HEK293 (cell line): Measurements from ENCODE around the gene WSCD2.

Experiments used
- CTCF ChIA-PET: fragments of 350-600 bp; formaldehyde crosslinking; extraction: SDS; loops from one replicate; lab custom pipeline; 2021; ENCODE audit warnings: antibody characterized with exemption; lab: Yijun Ruan, JAX
- POLR2A ChIA-PET: fragments of 300-600 bp; formaldehyde crosslinking; extraction: SDS; loops from one replicate; lab custom pipeline; 2020; ENCODE audit warnings: antibody characterized with exemption, inconsistent platforms; lab: Yijun Ruan, JAX
- H3K27ac ChIP-seq: fragments of 200-500 bp; sonication (Bioruptor generic); 2 replicates; pipeline ENCODE4 v1.5.1; 2014; ENCODE audit warnings: low read depth, low read length, control low read depth, inconsistent platforms; ENCODE audit errors: extremely low read depth
- H3K36me3 ChIP-seq, 2 experiments: fragments of 200-500 bp in 1 of 2; sonication (Bioruptor generic) in 1 of 2; 1 replicate in 1 of 2; 2 replicates in 1 of 2; pipeline ENCODE4 v1.5.1; 2014 to 2017; ENCODE audit warnings: inconsistent platforms in 2 of 2, low read length in 2 of 2; ENCODE audit not compliant: control insufficient read depth in 2 of 2, insufficient read depth in 1 of 2
- H3K4me1 ChIP-seq: fragments of 200-500 bp; sonication (Bioruptor generic); 2 replicates; pipeline ENCODE4 v1.5.1; 2014; ENCODE audit warnings: mild to moderate bottlenecking, low read length, inconsistent platforms; ENCODE audit not compliant: control insufficient read depth, insufficient read depth
- H3K4me3 ChIP-seq: 2 replicates; pipeline ENCODE4 v1.5.1; 2011; ENCODE audit warnings: low read depth, mild to moderate bottlenecking, control low read depth, low read length, moderate library complexity
- H3K9me3 ChIP-seq: fragments of 200-500 bp; sonication (Bioruptor generic); 2 replicates; pipeline ENCODE4 v1.5.1; 2014; ENCODE audit warnings: low read depth, low read length, inconsistent platforms; ENCODE audit not compliant: control insufficient read depth, insufficient read depth
- GLIS1 ChIP-seq: fragments of 450-650 bp; formaldehyde crosslinking; IDR thresholded peaks from 2 replicates; pipeline ENCODE4 v1.5.1; 2016; ENCODE audit warnings: missing biosample characterization, missing genetic modification characterization
- KLF7 ChIP-seq: fragments of 450-650 bp; formaldehyde crosslinking; IDR thresholded peaks from 2 replicates; pipeline ENCODE4 v1.5.1; 2016; ENCODE audit warnings: missing biosample characterization, missing genetic modification characterization, borderline replicate concordance
- SP7 ChIP-seq: fragments of 450-650 bp; formaldehyde crosslinking; IDR thresholded peaks from 2 replicates; pipeline ENCODE4 v1.5.1; 2016; ENCODE audit warnings: missing biosample characterization, missing genetic modification characterization
- ZFP3 ChIP-seq: fragments of 450-650 bp; formaldehyde crosslinking; IDR thresholded peaks from 2 replicates; pipeline ENCODE4 v1.5.1; 2016; ENCODE audit warnings: low read depth, missing biosample characterization, missing genetic modification characterization
- ZNF146 ChIP-seq: fragments of 450-650 bp; formaldehyde crosslinking; IDR thresholded peaks from 2 replicates; pipeline ENCODE4 v1.5.1; 2016; ENCODE audit warnings: missing biosample characterization, missing genetic modification characterization
- ZNF214 ChIP-seq: fragments of 450-650 bp; formaldehyde crosslinking; IDR thresholded peaks from 2 replicates; pipeline ENCODE4 v1.5.1; 2017; ENCODE audit warnings: missing biosample characterization, mild to moderate bottlenecking, missing genetic modification characterization, borderline replicate concordance
- ZNF341 ChIP-seq: fragments of 450-650 bp; formaldehyde crosslinking; IDR thresholded peaks from 2 replicates; pipeline ENCODE4; 2016; ENCODE audit warnings: low read depth, missing biosample characterization, missing genetic modification characterization
- ZNF585B ChIP-seq: fragments of 450-650 bp; formaldehyde crosslinking; IDR thresholded peaks from 2 replicates; pipeline ENCODE4 v1.5.1; 2016; ENCODE audit warnings: missing biosample characterization, missing genetic modification characterization
- TF ChIP-seq, protein P1 (sequence below): fragments of 450-650 bp; formaldehyde crosslinking; IDR thresholded peaks from 2 replicates; pipeline ENCODE4 v1.5.1; 2016; ENCODE audit warnings: missing biosample characterization, missing genetic modification characterization
- TF ChIP-seq, protein P2 (sequence below): fragments of 450-650 bp; formaldehyde crosslinking; IDR thresholded peaks from 2 replicates; pipeline ENCODE4 v1.5.1; 2016; ENCODE audit warnings: missing biosample characterization, missing genetic modification characterization
- TF ChIP-seq, protein P3 (sequence below): fragments of 450-650 bp; formaldehyde crosslinking; optimal IDR thresholded peaks from 2 replicates; pipeline ENCODE3; 2016; ENCODE audit warnings: missing biosample characterization, mild to moderate bottlenecking, missing genetic modification characterization
- TF ChIP-seq, protein P4 (sequence below): fragments of 450-650 bp; formaldehyde crosslinking; IDR thresholded peaks from 2 replicates; pipeline ENCODE4 v1.5.1; 2016; ENCODE audit warnings: missing biosample characterization, missing genetic modification characterization, low read depth

WSCD2 gene

DNA sequence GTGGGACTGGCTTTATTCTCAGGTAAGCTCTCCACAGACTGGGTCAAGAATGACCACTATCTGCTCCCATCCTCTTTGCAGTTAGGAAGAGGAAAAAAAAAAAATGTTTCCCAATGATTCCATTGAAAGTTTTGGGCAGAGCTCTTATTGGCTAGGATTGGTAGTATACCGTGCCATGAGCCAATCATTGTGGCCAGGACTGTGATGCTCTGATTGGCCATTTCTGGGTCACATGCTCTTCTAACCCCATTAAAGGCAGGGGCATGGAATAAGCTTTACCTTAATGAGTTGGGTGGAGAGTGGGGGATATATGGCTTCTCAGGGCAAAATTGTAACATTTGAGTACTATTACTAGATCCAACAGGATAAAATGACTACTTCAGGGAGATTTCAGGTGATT is 49.4 kb upstream of the WSCD2 start:
- POLR2A ChIA-PET = no interaction called here
- TF ChIP-seq ZNF585B (tag by site-specific recombination) (no peak), KLF7 (no peak)
- TF ChIP-seq, protein P1, sequence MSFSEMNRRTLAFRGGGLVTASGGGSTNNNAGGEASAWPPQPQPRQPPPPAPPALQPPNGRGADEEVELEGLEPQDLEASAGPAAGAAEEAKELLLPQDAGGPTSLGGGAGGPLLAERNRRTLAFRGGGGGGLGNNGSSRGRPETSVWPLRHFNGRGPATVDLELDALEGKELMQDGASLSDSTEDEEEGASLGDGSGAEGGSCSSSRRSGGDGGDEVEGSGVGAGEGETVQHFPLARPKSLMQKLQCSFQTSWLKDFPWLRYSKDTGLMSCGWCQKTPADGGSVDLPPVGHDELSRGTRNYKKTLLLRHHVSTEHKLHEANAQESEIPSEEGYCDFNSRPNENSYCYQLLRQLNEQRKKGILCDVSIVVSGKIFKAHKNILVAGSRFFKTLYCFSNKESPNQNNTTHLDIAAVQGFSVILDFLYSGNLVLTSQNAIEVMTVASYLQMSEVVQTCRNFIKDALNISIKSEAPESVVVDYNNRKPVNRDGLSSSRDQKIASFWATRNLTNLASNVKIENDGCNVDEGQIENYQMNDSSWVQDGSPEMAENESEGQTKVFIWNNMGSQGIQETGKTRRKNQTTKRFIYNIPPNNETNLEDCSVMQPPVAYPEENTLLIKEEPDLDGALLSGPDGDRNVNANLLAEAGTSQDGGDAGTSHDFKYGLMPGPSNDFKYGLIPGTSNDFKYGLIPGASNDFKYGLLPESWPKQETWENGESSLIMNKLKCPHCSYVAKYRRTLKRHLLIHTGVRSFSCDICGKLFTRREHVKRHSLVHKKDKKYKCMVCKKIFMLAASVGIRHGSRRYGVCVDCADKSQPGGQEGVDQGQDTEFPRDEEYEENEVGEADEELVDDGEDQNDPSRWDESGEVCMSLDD (tag by site-specific recombination) = no peak

DNA sequence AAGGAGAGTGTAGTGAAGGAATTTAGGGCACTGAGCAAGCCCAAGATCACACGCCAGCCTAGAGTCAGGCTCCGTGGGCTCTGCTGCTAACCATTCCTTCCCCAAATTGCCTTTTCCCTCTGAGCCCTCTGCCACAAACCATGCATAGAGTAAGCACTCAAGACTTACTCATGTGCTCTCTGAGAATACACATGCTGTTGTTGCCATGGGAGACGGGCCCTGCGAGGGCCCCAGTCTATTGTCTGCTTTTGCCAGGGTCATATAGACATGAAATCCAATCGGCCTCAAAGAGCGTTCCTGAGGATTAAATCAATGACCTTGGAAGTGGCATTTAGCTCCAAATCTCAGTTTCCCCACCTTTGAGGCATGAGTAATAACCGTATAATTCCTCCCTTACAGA is 48.7 kb upstream of the WSCD2 start:
- Histone ChIP-seq H3K4me3 (no peak overlapping the region), H3K36me3 (no peaks in the 10 kb centered on the region), H3K9me3 (no peaks in the 10 kb centered on the region; the same call in 1 of the 2 replicates), H3K27ac (no peak overlapping the region), H3K4me1 (no peaks in the 10 kb centered on the region)
- POLR2A ChIA-PET = no interaction called here
- TF ChIP-seq, protein P2, sequence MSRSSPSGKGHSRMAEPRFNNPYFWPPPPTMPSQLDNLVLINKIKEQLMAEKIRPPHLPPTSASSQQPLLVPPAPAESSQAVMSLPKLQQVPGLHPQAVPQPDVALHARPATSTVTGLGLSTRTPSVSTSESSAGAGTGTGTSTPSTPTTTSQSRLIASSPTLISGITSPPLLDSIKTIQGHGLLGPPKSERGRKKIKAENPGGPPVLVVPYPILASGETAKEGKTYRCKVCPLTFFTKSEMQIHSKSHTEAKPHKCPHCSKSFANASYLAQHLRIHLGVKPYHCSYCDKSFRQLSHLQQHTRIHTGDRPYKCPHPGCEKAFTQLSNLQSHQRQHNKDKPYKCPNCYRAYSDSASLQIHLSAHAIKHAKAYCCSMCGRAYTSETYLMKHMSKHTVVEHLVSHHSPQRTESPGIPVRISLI = no peak
- TF ChIP-seq, protein P3, sequence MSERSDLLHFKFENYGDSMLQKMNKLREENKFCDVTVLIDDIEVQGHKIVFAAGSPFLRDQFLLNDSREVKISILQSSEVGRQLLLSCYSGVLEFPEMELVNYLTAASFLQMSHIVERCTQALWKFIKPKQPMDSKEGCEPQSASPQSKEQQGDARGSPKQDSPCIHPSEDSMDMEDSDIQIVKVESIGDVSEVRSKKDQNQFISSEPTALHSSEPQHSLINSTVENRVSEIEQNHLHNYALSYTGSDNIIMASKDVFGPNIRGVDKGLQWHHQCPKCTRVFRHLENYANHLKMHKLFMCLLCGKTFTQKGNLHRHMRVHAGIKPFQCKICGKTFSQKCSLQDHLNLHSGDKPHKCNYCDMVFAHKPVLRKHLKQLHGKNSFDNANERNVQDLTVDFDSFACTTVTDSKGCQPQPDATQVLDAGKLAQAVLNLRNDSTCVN (tag by site-specific recombination) = no peak
- TF ChIP-seq ZNF146 (tag by site-specific recombination) (no peak), SP7 (no peak), ZFP3 (tag by site-specific recombination) (no peak), ZNF341 (tag by site-specific recombination) (no peak)
- TF ChIP-seq, protein P4, sequence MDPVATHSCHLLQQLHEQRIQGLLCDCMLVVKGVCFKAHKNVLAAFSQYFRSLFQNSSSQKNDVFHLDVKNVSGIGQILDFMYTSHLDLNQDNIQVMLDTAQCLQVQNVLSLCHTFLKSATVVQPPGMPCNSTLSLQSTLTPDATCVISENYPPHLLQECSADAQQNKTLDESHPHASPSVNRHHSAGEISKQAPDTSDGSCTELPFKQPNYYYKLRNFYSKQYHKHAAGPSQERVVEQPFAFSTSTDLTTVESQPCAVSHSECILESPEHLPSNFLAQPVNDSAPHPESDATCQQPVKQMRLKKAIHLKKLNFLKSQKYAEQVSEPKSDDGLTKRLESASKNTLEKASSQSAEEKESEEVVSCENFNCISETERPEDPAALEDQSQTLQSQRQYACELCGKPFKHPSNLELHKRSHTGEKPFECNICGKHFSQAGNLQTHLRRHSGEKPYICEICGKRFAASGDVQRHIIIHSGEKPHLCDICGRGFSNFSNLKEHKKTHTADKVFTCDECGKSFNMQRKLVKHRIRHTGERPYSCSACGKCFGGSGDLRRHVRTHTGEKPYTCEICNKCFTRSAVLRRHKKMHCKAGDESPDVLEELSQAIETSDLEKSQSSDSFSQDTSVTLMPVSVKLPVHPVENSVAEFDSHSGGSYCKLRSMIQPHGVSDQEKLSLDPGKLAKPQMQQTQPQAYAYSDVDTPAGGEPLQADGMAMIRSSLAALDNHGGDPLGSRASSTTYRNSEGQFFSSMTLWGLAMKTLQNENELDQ = no peak
- CTCF ChIA-PET = interaction anchor here (0.5 kb wide), 1 partner anchor 34 kb away, joined by 3 read pairs; no protein-coding TSS in a partner anchor

More for the DNA sequence above, 49.4 kb upstream of the WSCD2 start:
- H3K36me3 ChIP-seq = no peaks in the 10 kb centered on the region
- H3K9me3 ChIP-seq = no peaks in the 10 kb centered on the region; the same call in 1 of the 2 replicates
- H3K4me3 ChIP-seq = no peak overlapping the region
- no peak overlapping the region for H3K27ac ChIP-seq
- CTCF ChIA-PET = no interaction called here
- no peaks in the 10 kb centered on the region for H3K4me1 ChIP-seq

DNA sequence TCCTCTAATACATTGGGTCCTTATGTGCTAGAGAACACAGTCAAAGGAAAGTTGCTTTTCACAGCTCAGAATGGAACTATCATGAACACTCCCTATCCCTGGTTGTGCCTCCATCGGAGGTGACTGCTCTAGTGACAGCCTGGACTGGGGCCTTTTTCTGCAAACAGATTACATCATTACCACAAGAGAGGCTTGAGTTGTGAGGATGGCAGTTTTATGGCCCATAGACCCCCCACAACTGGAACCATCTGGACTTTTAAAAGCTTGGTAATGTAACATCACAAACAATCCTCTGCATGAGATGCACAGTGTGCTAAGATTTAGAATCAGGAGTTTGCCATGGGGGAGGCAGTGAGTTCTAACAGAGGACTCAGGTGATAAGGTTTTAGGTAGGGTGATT is 46.6 kb upstream of the WSCD2 start:
- Histone ChIP-seq H3K9me3 (no peaks in the 10 kb centered on the region; the same call in 1 of the 2 replicates), H3K36me3 (no peaks in the 10 kb centered on the region), H3K27ac (no peak overlapping the region), H3K4me1 (no peaks in the 10 kb centered on the region), H3K4me3 (no peak overlapping the region)
- CTCF ChIA-PET = interaction anchor here (0.7 kb wide), 1 partner anchor 37 kb away, joined by 3 read pairs; no protein-coding TSS in a partner anchor
- POLR2A ChIA-PET = no interaction called here
- TF ChIP-seq GLIS1 (tag by site-specific recombination) = peak; percentile 92
- TF ChIP-seq ZNF214 (tag by site-specific recombination) = no peak
